Left kidney (tissue), 8 donors: ENCODE data around the gene TAS1R3. TPM values are rescaled to one million over a fixed set of nuclear protein-coding genes. Genes with fewer than 3 reads are reported as not detected.

Source experiments
- DNase-seq: peaks from one replicate; pipeline ENCODE4 v3.0.0-alpha.2; 2013
- long read RNA-seq, 8 donors: transcript quantifications; one replicate each; lab custom pipeline, GENCODE V29; 2026
- polyA plus RNA-seq: library from polyadenylated mRNA; unstranded; fragments of 120-200 nt; gene quantifications from one replicate; pipeline ENCODE4 v1.2.1, GENCODE V29; 2013; ENCODE audit not compliant: insufficient read length

TAS1R3 gene
- polyA plus RNA-seq = 0.37 TPM
- long read RNA-seq, donor 1 = 0 reads
- long read RNA-seq, donor 2 = 0 reads
- long read RNA-seq, donor 3 = 0 reads
- long read RNA-seq, donor 4 = 0 reads
- long read RNA-seq, donor 5 = 0 reads
- long read RNA-seq, donor 6, partial matches to known transcripts = 37 of 64 reads
- long read RNA-seq, donor 6, other reads (novel, unspliced or antisense) = 27 of 64 reads
- long read RNA-seq, donor 7 = 0 reads
- long read RNA-seq, donor 8 = 0 reads

DNA sequence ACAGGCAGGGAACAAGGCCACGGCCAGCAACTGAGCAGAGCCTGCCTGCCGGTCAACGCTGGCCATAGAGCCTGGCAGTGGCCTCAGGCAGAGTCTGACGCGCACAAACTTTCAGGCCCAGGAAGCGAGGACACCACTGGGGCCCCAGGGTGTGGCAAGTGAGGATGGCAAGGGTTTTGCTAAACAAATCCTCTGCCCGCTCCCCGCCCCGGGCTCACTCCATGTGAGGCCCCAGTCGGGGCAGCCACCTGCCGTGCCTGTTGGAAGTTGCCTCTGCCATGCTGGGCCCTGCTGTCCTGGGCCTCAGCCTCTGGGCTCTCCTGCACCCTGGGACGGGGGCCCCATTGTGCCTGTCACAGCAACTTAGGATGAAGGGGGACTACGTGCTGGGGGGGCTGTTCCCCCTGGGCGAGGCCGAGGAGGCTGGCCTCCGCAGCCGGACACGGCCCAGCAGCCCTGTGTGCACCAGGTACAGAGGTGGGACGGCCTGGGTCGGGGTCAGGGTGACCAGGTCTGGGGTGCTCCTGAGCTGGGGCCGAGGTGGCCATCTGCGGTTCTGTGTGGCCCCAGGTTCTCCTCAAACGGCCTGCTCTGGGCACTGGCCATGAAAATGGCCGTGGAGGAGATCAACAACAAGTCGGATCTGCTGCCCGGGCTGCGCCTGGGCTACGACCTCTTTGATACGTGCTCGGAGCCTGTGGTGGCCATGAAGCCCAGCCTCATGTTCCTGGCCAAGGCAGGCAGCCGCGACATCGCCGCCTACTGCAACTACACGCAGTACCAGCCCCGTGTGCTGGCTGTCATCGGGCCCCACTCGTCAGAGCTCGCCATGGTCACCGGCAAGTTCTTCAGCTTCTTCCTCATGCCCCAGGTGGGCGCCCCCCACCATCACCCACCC, at the start of gene TAS1R3:
TAS1R3 (plus strand) TSS at position 213 of the 898 bp plus-strand sequence; CDS start at position 279, 66 bp downstream.
- DNase-seq = no peak

DNA sequence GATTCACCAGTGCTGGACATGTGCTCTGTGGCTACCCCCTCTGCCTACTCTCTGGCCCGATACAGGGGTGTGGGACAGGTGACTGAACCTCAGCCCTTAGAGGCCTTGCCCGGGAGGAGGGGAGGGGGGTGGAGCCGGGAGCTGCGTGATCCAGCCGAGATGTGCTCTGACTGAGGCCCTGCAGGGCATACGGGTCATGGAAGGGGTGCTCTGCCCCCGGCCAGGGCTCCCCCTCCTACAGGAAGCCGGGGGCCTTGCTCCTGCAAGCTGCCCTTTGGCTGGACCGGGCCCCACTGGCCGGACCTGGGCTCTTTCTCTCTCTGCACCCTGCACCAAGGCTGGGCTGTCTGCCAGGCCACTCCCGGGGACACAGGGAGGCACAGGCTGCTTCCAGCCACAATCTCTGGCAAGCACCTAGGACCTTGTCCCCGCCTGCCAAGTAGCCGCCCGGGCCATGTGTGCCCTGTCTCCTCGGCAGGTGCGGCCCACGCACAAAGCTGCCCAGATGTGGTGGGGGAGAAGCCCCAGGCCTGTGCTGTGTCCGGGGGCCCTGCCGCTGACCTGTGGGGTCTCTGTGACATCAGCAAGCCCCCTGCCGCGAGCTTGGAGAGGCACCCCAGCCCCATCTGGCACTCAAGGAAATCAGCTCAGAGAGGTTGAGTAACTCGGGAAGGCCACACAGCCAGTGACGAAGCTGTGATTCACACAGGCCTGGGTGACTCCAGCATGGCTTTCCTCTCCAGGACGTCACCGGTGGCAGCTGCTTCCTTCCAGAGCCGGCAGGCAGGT, 49.4 kb upstream of the TAS1R3 start:
- no peak for DNase-seq

- no peak for DNase-seq
Observed at GRCh38 chr1:1282998-1283397, 48.1 kb upstream of the TAS1R3 start.

GRCh38 chr1:1283821-1284220, 47.3 kb upstream of the TAS1R3 start:
- DNase-seq = no peak

DNA sequence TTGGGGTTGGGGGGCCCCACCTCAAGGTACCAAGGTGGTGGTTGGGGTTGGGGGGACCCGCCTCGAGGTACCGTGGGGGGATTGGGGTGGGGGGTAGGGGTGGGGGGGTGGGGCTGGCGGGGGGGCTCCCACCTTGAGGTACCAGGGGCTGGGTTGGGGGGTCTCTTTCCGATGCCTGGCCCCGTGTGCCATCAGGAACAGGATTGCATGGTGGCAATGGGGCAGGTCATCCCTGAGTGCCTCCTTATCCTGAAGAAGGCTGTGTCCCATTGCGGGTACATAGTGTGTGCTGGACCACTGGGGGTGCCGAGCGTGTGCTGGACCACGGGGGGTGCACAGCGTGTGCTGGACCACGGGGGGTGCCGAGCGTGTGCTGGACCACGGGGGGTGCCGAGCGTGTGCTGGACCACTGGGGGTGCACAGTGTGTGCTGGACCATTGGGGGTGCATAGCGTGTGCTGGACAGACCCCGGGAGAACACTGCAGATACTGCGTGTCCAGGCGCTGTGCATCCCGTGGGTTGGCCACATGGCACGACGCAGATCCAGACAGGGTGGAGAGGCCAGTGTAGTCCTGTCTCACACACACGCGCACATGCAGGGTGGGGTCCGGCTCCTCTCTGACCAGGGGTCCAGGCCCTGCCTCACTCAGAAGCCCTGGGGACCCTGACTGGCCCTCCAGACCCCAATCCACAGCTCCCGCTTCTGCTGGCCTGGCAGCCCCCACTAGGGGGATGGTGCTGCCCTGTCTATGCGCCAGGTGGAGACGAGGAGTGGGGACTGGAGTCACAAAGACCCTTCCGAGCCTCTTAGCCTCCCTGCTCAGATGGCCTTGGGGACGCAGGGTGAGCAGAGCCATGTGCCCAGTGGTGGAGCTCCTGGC, 46.6 kb upstream of the TAS1R3 start:
- DNase-seq = no peak

GRCh38 chr1:1285102-1285571, 45.9 kb upstream of the TAS1R3 start:
- DNase-seq = no peak

DNA sequence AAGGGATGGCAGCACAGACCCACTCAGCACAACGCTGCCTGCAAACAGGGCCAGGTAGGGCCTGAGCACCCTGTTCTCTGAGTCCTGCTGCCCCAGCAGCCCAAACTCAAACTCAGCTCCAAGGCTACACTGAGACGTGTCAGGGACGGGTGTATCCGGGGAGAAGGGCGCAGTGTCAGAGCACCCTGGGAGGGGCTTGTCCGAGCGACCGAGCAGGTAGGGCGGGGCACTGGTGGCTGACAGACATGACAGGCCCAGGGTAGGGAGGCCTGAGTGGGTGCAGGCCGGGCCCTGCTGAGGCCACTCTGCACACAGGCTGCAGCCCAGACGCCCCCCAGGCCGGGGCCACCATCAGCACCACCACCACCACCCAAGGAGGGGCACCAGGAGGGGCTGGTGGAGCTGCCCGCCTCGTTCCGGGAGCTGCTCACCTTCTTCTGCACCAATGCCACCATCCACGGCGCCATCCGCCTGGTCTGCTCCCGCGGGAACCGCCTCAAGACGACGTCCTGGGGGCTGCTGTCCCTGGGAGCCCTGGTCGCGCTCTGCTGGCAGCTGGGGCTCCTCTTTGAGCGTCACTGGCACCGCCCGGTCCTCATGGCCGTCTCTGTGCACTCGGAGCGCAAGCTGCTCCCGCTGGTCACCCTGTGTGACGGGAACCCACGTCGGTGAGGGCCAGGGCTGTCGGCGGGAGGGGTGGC, 45.3 kb upstream of the TAS1R3 start:
- no peak for DNase-seq

DNA sequence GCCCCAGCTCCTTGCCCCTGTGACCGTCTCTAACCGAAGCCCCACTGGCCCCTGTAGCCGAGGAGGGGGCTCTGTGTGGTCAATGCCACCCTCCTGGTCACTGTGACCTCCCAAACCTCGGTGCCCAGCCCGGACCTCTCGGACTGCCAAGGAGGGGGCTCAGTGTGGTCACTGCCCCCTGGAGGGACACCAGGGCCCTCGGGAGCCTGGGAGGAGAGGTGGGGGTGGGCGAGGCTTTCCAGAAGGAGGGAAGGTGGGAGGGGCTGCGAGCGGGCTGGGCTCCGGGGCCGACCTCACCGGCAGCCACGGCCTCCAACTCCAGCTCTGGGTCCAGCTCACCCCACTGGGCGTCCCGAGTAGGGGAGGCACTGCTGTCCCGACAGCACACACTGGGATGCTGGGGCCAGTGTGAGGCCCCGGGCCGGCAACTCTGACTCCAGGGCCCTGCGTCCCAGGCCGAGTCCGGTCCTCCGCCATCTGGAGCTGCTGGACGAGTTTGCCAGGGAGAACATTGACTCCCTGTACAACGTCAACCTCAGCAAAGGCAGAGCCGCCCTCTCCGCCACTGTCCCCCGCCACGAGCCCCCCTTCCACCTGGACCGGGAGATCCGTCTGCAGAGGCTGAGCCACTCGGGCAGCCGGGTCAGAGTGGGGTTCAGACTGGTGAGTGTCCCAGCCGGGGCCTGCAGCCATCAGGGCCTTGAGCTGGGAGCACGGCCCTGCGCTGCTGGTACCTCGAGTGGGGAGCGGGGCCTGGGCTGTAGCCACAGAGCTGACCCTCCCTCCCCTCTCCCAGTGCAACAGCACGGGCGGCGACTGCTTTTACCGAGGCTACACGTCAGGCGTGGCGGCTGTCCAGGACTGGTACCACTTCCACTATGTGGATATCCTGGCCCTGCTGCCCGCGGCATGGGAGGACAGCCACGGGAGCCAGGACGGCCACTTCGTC, 44.5 kb upstream of the TAS1R3 start:
- no peak for DNase-seq

DNA sequence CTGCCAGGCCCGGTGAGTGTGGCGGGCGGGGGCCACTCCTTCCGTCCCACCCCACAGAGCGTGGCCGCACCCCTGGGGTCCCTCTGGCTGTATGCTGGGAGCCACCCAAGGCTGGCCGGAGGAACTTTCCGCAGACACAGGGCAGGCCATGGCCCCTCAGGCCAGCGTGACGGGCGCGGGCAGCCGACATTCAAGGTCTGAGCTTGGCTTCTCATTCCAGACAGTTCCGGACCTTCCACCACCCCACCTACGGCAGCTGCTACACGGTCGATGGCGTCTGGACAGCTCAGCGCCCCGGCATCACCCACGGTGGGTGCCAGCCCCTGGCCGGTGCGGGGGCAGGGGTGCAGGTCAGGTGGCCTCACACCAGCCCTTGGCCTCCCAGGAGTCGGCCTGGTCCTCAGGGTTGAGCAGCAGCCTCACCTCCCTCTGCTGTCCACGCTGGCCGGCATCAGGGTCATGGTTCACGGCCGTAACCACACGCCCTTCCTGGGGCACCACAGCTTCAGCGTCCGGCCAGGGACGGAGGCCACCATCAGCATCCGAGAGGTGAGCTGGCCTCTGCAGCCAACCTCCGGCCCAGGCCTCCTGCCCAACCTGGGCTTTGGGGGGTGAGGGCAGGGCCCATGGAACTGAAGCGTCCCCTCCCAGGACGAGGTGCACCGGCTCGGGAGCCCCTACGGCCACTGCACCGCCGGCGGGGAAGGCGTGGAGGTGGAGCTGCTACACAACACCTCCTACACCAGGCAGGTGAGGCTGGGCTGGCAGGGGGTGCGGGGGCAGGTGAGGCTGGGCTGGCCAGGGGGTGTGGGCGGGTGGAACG, 43.6 kb upstream of the TAS1R3 start:
- no peak for DNase-seq

DNA sequence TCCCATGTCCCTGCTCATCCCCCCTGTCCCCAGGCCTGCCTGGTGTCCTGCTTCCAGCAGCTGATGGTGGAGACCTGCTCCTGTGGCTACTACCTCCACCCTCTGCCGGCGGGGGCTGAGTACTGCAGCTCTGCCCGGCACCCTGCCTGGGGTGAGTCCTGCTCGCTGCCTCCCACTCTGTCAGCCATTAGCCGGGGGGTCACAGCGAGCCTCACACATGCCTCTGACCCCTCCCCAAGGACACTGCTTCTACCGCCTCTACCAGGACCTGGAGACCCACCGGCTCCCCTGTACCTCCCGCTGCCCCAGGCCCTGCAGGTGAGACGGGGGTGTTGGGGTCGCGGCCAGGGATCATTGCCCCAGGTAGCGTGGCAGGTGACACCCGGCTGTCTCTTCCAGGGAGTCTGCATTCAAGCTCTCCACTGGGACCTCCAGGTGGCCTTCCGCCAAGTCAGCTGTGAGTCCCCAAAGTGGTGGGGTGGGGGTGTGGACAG, 40.8 kb upstream of the TAS1R3 start:
- DNase-seq = no peak

DNA sequence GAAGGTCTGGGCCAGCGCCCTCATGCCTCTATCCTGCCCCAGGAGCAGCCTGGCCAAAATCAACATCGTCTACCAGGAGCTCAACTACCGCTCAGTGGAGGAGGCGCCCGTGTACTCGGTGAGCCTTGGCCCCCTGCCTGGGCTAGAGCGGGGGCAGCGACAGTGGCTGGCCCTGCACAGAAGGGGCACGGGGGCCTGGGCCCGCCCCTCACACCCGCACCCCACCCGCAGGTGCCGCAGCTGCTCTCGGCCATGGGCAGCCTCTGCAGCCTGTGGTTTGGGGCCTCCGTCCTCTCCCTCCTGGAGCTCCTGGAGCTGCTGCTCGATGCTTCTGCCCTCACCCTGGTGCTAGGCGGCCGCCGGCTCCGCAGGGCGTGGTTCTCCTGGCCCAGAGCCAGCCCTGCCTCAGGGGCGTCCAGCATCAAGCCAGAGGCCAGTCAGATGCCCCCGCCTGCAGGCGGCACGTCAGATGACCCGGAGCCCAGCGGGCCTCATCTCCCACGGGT, 40.0 kb upstream of the TAS1R3 start:
- no peak for DNase-seq

- DNase-seq = peak; percentile 74
Observed at GRCh38 chr1:1291548-1292441, 39.3 kb upstream of the TAS1R3 start.

DNA sequence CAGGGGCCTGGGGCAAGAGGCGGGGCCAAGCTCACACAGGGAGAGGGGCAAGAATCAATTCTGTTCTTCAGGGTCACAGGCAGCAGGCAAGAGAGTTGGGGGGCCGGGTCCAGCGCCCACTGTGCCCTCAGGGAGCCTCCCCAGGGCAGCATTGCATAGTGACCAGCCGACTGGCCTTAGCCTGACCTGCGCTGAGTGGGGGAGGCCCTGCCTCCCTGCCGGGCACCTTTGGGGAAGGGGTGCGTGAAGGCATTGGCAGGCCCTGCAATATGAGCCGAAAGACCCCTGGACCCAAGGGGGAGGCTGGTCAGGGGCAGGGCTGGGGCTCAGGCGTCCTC, 38.7 kb upstream of the TAS1R3 start:
- no peak for DNase-seq

- no peak for DNase-seq
Observed at GRCh38 chr1:1292851-1293250, 38.2 kb upstream of the TAS1R3 start.

DNA sequence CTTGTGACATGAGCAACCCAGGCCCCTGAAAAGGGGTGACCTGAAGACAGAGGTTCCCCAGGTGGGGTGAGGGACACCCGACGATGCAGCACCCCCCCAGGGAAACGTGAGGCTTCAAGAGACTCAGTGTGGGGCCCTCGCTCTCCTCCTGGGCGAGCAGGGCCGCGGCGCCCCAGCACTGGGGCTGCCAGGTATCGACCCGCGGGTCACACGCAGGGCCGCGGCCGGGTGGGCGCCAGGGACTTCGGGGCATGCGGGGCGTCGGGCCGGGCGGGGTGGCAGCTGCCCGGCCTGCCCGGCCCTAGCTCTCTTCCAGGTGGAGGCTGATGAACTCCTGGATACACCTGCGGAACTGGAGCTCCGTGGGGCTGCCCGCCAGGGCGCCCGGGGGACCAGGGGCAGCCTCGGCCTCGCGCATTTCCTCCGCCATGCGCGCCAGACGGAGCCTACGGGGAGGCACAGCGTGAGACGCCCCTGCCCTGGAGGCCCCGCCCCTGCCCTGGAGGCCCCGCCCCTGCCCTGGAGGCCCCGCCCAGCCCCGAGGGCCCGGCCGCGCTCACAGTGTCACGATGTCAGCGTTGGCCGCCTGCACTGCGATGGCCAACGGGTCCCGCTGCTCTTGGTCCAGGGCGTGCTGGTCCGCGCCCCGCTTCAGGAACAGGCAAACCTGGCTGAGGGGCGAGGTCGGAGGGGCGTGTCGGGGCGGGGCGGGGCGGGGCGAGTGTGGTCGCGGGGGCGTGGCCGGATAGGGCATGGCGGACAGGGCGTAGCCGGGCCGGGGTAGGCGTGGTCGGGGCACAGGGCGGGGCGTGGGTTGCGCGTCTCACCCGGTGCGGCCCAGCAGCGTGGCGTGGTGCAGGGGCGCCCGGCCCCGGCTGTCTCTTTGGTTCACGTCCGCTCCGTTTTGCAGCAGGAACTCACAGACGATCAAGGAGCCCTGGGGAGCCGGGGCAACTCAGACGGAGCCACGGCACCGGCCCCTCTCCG, 37.5 kb upstream of the TAS1R3 start:
- DNase-seq = no peak

DNA sequence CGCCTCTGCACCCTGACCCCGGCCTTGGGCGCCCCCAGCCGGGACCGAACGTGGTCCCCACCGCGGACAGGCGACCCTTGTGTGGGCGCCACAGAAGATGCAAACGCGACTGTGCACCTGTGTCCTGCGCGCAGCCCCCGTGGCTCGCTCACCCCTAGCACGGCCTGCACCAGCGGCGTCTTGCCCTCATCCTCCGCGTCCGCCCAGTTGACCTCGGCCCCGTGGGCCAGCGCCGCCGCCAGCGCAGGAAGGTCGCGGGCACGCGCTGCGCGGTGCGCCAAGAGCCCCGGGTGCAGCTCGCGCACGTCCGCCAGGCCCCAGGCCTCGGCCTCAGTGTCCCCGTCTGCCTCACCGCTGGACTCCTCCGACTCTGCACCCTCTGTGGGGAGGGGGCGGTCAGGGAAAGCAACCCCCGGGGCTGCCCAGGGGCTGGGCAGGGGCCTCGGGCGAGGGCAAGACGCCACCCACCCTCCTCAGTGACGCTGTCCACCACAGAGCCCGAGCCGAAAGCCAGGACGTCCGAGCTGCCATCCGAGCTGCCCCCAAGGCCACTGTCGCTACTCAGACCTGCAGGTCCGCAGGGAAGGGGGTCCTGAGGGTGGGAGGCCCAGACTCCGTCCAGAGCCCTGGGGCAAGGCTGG, 36.7 kb upstream of the TAS1R3 start:
- DNase-seq = no peak
